GM12891 (cell line): Measurements from ENCODE around the gene NPNT. TPM values are rescaled to one million over a fixed set of nuclear protein-coding genes. Genes with fewer than 3 reads are reported as not detected.
"Not testable (repeated sequence)": the region's sequence is repeated elsewhere in the genome, so short reads cannot be mapped to it uniquely, and the experiment has no call there.

Source experiments
- DNase-seq: peaks from one replicate; pipeline ENCODE4 v3.0.0; 2011; ENCODE audit warnings: low spot score; ENCODE audit not compliant: insufficient read length
- FAIRE-seq: peaks from 2 replicates; lab custom pipeline; 2011; peaks lifted over from hg19 to GRCh38; lab: Jason Lieb, UNC
- PAX5 ChIP-seq: IDR thresholded peaks from 2 replicates; pipeline ENCODE4 v1.6.1; 2011; ENCODE audit warnings: low read length, moderate library complexity, mild to moderate bottlenecking; ENCODE audit not compliant: insufficient read depth, severe bottlenecking
- POLR2A ChIP-seq: IDR thresholded peaks from 2 replicates; pipeline ENCODE4 v1.6.1; 2011; ENCODE audit warnings: low read depth, low read length, control low read depth
- POLR2AphosphoS5 ChIP-seq: IDR thresholded peaks from 2 replicates; pipeline ENCODE4 v1.6.1; 2011; ENCODE audit warnings: low read depth, low read length, control low read depth
- POU2F2 ChIP-seq: IDR thresholded peaks from 2 replicates; pipeline ENCODE4 v1.6.1; 2011; ENCODE audit warnings: low read depth, mild to moderate bottlenecking, control low read depth, low read length, moderate library complexity
- SPI1 ChIP-seq: IDR thresholded peaks from 2 replicates; pipeline ENCODE4 v1.6.1; 2011; ENCODE audit warnings: low read depth, low read length, control low read depth
- TAF1 ChIP-seq: IDR thresholded peaks from 2 replicates; pipeline ENCODE4 v1.6.1; 2011; ENCODE audit warnings: low read depth, low read length, control low read depth
- polyA plus RNA-seq: library from polyadenylated mRNA; unstranded; fragments of >200 nt; gene quantifications from one replicate; pipeline ENCODE4 v1.2.1, GENCODE V29; 2012; ENCODE audit warnings: low read depth, missing spikeins, inconsistent platforms; ENCODE audit not compliant: missing spikeins

NPNT gene
- 1.3 TPM for polyA plus RNA-seq

- TF ChIP-seq SPI1 (no peak), POLR2AphosphoS5 (no peak), TAF1 (no peak)
- peak; percentile 61 for FAIRE-seq
- DNase-seq = peak; percentile 25
Observed at GRCh38 chr4:105894660-105895582, at the start of gene NPNT. NPNT (plus strand) TSS chr4:105895471; CDS start chr4:105895653, 182 bp downstream.

- FAIRE-seq (no peak), DNase-seq (no peak)
- TF ChIP-seq POLR2A (no peak), PAX5 (no peak), TAF1 (no peak), POLR2AphosphoS5 (no peak), SPI1 (no peak), POU2F2 (no peak)
Observed at GRCh38 chr4:105845559-105845958, 49.7 kb upstream of the NPNT start.

- not testable (repeated sequence) for DNase-seq, FAIRE-seq
Observed at GRCh38 chr4:105848359-105848758, 46.9 kb upstream of the NPNT start.

GRCh38 chr4:105851196-105851595 is 44.1 kb upstream of the NPNT start:
- no peak for FAIRE-seq
- TF ChIP-seq TAF1 (no peak), POLR2A (no peak), PAX5 (no peak), POU2F2 (no peak)
- no peak for DNase-seq

- FAIRE-seq, DNase-seq: not testable (repeated sequence)
Observed at GRCh38 chr4:105852230-105852629, 43.0 kb upstream of the NPNT start.

GRCh38 chr4:105858466-105859040 is 36.7 kb upstream of the NPNT start:
- no peak for DNase-seq
- TF ChIP-seq POLR2AphosphoS5 (no peak), POU2F2 (no peak), POLR2A (no peak), SPI1 (no peak), PAX5 (no peak), TAF1 (no peak)
- FAIRE-seq = no peak

- FAIRE-seq (no peak), DNase-seq (no peak)
- TF ChIP-seq POLR2AphosphoS5 (no peak), TAF1 (no peak), PAX5 (no peak), POU2F2 (no peak), POLR2A (no peak), SPI1 (no peak)
Observed at GRCh38 chr4:105859233-105859632, 36.0 kb upstream of the NPNT start.

- DNase-seq (no peak), FAIRE-seq (no peak)
- TF ChIP-seq POLR2AphosphoS5 = no peak
- TF ChIP-seq TAF1 = no peak
- no peak for TF ChIP-seq SPI1
- no peak for TF ChIP-seq POU2F2
- no peak for TF ChIP-seq PAX5
- no peak for TF ChIP-seq POLR2A
Observed at GRCh38 chr4:105870963-105871362, 24.3 kb upstream of the NPNT start.

- no peak for FAIRE-seq
- DNase-seq = no peak
- TF ChIP-seq POLR2AphosphoS5 = no peak
- no peak for TF ChIP-seq POLR2A
- TF ChIP-seq POU2F2 = no peak
- TF ChIP-seq PAX5 = no peak
- no peak for TF ChIP-seq TAF1
- no peak for TF ChIP-seq SPI1
Observed at GRCh38 chr4:105871997-105872396, 23.3 kb upstream of the NPNT start.

- no peak for FAIRE-seq
- TF ChIP-seq PAX5 (no peak), POLR2AphosphoS5 (no peak), TAF1 (no peak), SPI1 (no peak), POU2F2 (no peak), POLR2A (no peak)
Observed at GRCh38 chr4:105875233-105875632, 20.0 kb upstream of the NPNT start.

More at GRCh38 chr4:105875233-105875632, 20.0 kb upstream of the NPNT start:
- no peak for DNase-seq
